A549 (cell line): Measurements from ENCODE around the gene TIAM2.

Source experiments
- PBX3 ChIP-seq: IDR thresholded peaks from 2 replicates; pipeline ENCODE4 v1.6.1; 2012
- POLR2A ChIP-seq: IDR thresholded peaks from 2 replicates; pipeline ENCODE4 v1.6.1; 2012; ENCODE audit warnings: mild to moderate bottlenecking, low read length
- RAD21 ChIP-seq, 2 experiments: fragments of >200 bp in 1 of 2; sonication (Bioruptor Twin) in 1 of 2; formaldehyde crosslinking in 1 of 2; IDR thresholded peaks in 1 of 2; conservative IDR thresholded peaks in 1 of 2; 2 replicates in 1 of 2; 3 replicates in 1 of 2; pipeline ENCODE4 v1.6.1; 2012 to 2018; ENCODE audit warnings: inconsistent platforms in 1 of 2
- USF2 ChIP-seq: fragments of 450-650 bp; IDR thresholded peaks from 2 replicates; pipeline ENCODE4 v1.6.1; 2014; ENCODE audit warnings: antibody characterized with exemption
- ZC3H11A ChIP-seq: fragments of 450-650 bp; IDR thresholded peaks from 2 replicates; pipeline ENCODE4 v1.6.1; 2014; ENCODE audit warnings: antibody characterized with exemption, mild to moderate bottlenecking
- TF ChIP-seq, protein P1 (sequence below): fragments of >200 bp; sonication (Bioruptor Twin); formaldehyde crosslinking; IDR thresholded peaks from 3 replicates; pipeline ENCODE4 v1.5.1; 2016

- TF ChIP-seq, protein P1, sequence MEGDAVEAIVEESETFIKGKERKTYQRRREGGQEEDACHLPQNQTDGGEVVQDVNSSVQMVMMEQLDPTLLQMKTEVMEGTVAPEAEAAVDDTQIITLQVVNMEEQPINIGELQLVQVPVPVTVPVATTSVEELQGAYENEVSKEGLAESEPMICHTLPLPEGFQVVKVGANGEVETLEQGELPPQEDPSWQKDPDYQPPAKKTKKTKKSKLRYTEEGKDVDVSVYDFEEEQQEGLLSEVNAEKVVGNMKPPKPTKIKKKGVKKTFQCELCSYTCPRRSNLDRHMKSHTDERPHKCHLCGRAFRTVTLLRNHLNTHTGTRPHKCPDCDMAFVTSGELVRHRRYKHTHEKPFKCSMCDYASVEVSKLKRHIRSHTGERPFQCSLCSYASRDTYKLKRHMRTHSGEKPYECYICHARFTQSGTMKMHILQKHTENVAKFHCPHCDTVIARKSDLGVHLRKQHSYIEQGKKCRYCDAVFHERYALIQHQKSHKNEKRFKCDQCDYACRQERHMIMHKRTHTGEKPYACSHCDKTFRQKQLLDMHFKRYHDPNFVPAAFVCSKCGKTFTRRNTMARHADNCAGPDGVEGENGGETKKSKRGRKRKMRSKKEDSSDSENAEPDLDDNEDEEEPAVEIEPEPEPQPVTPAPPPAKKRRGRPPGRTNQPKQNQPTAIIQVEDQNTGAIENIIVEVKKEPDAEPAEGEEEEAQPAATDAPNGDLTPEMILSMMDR = no peak
- TF ChIP-seq USF2 (no peak), POLR2A (no peak), PBX3 (no peak), RAD21 (conservative IDR thresholded peaks at IDR 0.05 in 1 of 2, IDR thresholded peaks at IDR 0.05 in 1 of 2) (no peak), ZC3H11A (no peak)
Observed at GRCh38 chr6:155069543-155069942, 74.4 kb downstream of the TIAM2 start.
